Measurements from ENCODE around the gene TBC1D14.

The TBC1D14 gene

GRCh38 chr4:6953751-6954380 lies 44.2 kb downstream of the TBC1D14 start:
- no peak for DNase-seq

- DNase-seq, result no peak
Observed at GRCh38 chr4:6955261-6955911, 45.8 kb downstream of the TBC1D14 start.

- no peak for DNase-seq
Observed at GRCh38 chr4:6956087-6956433, 46.4 kb downstream of the TBC1D14 start.

- no peak for DNase-seq
Observed at GRCh38 chr4:6956434-6957147, 47.0 kb downstream of the TBC1D14 start.

GRCh38 chr4:6957148-6957520 lies 47.5 kb downstream of the TBC1D14 start:
- no peak for DNase-seq

DNA sequence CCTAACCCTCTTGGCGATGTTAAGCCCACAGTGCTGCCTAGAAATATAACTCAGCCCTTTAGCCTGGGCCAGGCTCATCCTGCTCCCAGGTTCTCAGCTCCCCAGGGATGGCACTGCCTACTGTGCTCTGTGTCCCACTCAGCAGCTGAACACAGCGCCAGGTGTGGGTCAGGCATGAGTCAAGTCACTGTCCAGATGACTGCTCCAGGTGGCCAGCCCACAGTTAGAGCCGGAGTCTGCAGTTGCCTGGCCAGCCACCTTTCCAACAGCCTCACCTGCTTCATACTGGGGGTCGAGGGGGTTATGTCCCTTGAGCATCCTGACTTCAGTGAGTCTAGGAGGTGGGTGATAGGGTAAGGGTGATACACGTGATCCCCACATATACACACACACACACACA lies 48.4 kb downstream of the TBC1D14 start:
- DNase-seq, result no peak

GRCh38 chr4:6959261-6959660 lies 49.6 kb downstream of the TBC1D14 start:
- DNase-seq, result no peak

- no peak for DNase-seq
Observed at GRCh38 chr4:6960154-6960553, 50.5 kb downstream of the TBC1D14 start.

- no peak for DNase-seq
Observed at GRCh38 chr4:6960628-6961412, 51.2 kb downstream of the TBC1D14 start.

DNA sequence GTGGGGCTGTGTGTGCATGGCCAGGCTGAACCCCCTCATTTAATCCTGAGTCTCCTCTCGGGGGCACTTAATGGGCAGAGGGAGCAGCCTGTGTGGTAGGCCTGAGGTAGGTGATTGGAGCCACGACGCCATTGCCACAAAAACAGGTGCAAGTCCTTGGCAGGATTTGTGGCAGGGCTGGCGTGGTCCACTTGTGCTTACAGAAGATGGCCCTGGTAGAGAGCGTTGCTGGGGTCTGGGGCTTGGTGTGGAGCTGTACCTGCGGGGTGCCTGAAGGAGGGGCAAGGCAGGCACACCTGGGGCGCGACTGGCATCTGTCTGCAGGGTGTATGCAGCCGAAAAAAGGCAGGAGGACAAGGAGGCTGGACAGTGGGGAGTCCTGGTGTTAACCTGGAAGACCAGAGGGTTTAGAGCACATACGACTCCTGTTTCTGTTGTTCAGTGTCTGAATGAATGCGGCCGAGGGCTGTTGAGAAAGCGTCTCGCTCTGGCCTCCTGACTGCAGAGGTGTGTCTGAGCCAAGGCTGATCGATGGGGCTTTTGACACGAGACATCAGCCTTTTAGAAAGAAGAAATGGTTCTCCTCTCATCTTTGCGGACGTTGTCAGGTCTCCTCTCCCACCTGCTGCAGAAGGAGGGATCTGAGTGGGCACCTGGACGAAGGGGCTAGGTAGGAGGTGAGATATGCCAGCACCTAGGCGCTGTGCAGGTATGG lies 52.0 kb downstream of the TBC1D14 start:
- no peak for DNase-seq

GRCh38 chr4:6962211-6963041 lies 52.8 kb downstream of the TBC1D14 start:
- no peak for DNase-seq

- DNase-seq, result peak in 3 of 4 experiments; percentile 7 to 31 (median 11)
Observed at GRCh38 chr4:6963139-6963611, 53.5 kb downstream of the TBC1D14 start.

DNA sequence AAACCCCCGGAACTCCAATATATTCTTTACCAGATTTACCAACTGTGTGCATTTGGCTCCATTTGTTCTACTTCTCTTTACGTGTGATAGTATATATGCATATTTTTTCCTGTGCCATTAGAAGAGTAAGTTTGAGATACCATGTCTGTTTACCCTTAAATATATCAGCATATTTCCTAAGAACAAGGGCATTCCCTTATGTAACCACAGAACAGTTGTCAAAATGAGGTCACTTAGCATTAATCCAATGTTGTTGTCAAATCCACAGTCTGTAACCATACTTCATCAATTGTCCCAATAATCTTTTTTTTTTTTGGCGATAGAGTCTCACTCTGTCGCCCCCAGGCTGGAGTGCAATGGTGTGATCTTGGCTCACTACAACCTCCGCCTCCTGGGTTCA lies 55.2 kb downstream of the TBC1D14 start:
- DNase-seq, result peak in 1 of 4 experiments; percentile 18

- DNase-seq, result no peak
Observed at GRCh38 chr4:6965329-6965728, 55.7 kb downstream of the TBC1D14 start.

DNA sequence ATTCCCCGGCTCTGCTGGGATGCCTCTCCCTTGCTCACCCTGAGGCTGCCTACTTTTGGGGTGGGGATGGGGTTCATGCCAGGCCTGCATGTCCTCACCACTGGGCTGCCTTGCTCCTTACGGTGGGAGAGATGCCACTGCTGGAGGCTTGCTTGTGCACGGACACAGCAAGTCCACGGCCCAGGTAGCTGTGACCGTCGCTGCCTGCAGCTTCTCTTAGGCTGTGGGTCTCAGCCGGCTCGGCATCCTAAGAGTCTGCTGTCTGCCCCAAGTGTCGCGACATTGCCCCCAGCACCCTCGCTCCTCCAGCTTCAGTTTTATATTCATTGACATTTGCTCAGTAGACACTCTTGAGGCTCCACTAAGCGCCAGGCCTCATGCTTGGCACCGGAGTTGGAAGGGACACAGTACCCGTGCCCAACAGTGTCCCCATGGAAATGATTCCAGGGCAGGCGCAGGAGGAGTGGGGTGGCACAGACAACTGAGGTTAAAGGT lies 58.3 kb downstream of the TBC1D14 start:
- DNase-seq, result no peak

GRCh38 chr4:6968496-6968895 lies 58.9 kb downstream of the TBC1D14 start:
- no peak for DNase-seq

GRCh38 chr4:6969826-6970800 lies 60.5 kb downstream of the TBC1D14 start:
- no peak for DNase-seq

- DNase-seq, result peak in 1 of 4 experiments; percentile 20
Observed at GRCh38 chr4:6971536-6972374, 62.1 kb downstream of the TBC1D14 start.

GRCh38 chr4:6972375-6972650 lies 62.7 kb downstream of the TBC1D14 start:
- DNase-seq, result no peak

Measured in suppressor macrophage (primary cell).